T-helper 17 cell (primary cell): ENCODE measurements around the gene SOX13. TPM values are rescaled to one million over a fixed set of nuclear protein-coding genes. Genes with fewer than 3 reads are reported as not detected.

Source experiments
- ATAC-seq: fragments of 150-1000 bp; cut with Tn5 transposase; 2 replicates; pipeline ENCODE4 v1.10.0; 2021; ENCODE audit warnings: mild to moderate bottlenecking, moderate library complexity
- DNase-seq, 3 donors: peaks; one replicate each; pipeline versions ENCODE4 v3.0.0 to v3.0.0-alpha.2; 2020 to 2021
- H3K9me3 ChIP-seq: one replicate; pipeline ENCODE4 v1.7.0; 2013; ENCODE audit warnings: low read length, mild to moderate bottlenecking; ENCODE audit not compliant: control insufficient read depth, poor library complexity, severe bottlenecking
- H3K27ac Mint-ChIP-seq: one replicate; pipeline ENCODE4 v1.8.0; 2022; ENCODE audit warnings: mild to moderate bottlenecking, moderate library complexity, mixed read lengths
- H3K27me3 Mint-ChIP-seq: one replicate; pipeline ENCODE4 v1.8.0; 2022; ENCODE audit warnings: mixed read lengths
- H3K36me3 Mint-ChIP-seq: one replicate; pipeline ENCODE4 v1.8.0; 2022; ENCODE audit warnings: low read depth, mixed read lengths
- H3K4me1 Mint-ChIP-seq: one replicate; pipeline ENCODE4 v1.8.0; 2022; ENCODE audit warnings: mild to moderate bottlenecking, mixed read lengths
- H3K4me3 Mint-ChIP-seq: one replicate; pipeline ENCODE4 v1.8.0; 2022; ENCODE audit warnings: mild to moderate bottlenecking, moderate library complexity, mixed read lengths
- total RNA-seq, 4 donors: library from RNA in 2 of 4; stranded (reverse) in 2 of 4; gene quantifications; one replicate each; pipeline ENCODE4 v1.2.3 and lab custom pipeline; 2022 to 2026

Gene SOX13
- total RNA-seq, 2 donors from 2014 or later: 1.3 to 6.3 TPM

DNA sequence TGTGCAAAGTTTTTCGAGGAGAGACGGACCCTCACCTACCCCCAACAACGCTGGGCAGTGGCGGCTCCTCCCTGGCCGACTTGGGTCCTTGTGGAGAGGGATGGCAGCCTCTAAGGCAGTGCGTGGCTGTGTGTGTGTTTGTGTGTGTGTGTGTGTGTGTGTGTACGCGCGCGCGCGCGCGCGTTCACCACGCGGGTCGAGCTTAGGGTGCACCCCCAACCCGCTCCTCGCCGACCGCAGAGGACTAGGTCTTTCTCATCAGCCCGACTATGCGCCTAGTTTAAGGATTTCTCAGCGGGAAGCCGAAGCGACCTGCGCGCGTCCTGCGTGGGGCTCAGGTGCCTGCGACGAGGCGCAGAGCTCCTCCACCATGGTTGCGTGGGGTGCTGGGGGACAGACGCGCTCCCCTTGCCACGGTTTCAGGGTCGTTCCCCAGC lies 940 bp downstream of the SOX13 start:
- Mint-ChIP-seq H3K27me3 (peaks cover 56% of the 10 kb centered on the region), H3K4me3 (peak overlapping the region; percentile 91), H3K36me3 (peaks cover 4% of the 10 kb centered on the region), H3K27ac (no peak overlapping the region), H3K4me1 (peaks cover 21% of the 10 kb centered on the region)
- no peak for DNase-seq
- no peaks in the 10 kb centered on the region for H3K9me3 ChIP-seq
- ATAC-seq: peak; percentile 40

DNA sequence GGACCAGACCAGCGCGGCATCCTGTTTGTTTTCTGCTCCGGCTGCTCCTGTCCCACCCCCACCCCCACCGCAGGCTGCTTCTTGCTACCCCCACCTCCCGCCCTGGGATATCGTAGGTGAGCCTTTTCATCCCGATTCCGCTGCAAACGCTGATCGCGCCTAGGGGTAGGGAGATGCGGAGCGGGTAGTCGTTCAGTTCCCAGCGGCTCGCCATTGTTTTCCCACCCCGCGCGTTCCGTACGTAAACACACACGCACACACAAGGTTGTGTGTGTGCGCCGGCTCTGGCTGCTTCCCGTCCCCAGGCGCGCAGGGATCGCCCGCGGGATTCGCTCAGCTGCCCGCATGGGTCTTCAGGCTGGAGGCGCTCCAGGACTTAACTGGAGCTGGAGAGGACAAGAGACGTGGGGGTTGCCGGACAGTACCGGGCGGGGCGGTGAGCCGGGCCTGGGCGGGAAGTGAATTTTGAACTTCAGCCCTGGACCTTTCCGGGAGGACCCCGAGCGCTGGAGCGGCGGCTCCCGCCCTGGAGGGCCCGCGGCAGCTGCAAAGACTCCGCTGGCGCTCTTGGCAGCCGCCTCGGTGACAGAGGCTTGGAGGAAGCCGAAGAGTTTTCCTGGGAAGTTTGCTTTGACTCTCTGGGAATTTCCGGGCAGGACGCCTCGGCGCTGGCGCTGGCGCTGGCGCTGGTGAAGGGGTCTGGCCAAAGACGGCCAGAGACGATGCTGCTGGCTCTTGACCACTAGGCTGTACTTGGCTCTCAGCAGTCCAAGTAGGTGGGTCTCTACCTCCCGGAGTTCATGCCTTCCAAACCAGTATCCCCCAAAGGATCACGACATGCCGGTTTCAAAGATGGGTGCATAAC lies 1.6 kb downstream of the SOX13 start:
- peak overlapping the region; percentile 91 for H3K4me3 Mint-ChIP-seq
- ATAC-seq: no peak
- no peaks in the 10 kb centered on the region for H3K9me3 ChIP-seq
- DNase-seq: no peak
- peaks cover 21% of the 10 kb centered on the region for H3K4me1 Mint-ChIP-seq
- H3K27me3 Mint-ChIP-seq: peaks cover 54% of the 10 kb centered on the region
- peaks cover 4% of the 10 kb centered on the region for H3K36me3 Mint-ChIP-seq
- no peak overlapping the region for H3K27ac Mint-ChIP-seq

DNA sequence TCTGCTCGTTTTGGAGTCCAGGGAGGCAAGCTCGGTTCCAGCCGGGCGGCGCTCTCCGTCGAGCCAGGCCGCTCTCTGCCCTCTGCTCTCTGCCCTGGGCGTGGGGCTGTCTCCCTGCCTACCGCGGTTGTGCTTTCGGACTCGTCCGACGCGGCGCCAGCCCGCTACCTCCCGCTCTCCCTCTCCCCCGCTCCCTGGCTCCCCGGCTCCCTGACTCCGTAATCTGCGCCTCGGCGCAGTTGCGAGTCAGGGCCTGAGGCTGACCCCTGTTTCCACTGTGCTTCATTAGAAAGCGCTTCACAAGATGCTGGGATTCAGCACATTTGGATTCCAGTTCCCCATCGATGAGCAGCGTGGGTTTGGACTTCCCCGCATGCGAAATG lies 2.2 kb downstream of the SOX13 start:
- Mint-ChIP-seq H3K36me3 (peaks cover 4% of the 10 kb centered on the region), H3K4me1 (peaks cover 25% of the 10 kb centered on the region), H3K27me3 (peaks cover 48% of the 10 kb centered on the region), H3K27ac (no peak overlapping the region), H3K4me3 (peak overlapping the region; percentile 91)
- DNase-seq: no peak
- H3K9me3 ChIP-seq: no peaks in the 10 kb centered on the region
- ATAC-seq: no peak

DNA sequence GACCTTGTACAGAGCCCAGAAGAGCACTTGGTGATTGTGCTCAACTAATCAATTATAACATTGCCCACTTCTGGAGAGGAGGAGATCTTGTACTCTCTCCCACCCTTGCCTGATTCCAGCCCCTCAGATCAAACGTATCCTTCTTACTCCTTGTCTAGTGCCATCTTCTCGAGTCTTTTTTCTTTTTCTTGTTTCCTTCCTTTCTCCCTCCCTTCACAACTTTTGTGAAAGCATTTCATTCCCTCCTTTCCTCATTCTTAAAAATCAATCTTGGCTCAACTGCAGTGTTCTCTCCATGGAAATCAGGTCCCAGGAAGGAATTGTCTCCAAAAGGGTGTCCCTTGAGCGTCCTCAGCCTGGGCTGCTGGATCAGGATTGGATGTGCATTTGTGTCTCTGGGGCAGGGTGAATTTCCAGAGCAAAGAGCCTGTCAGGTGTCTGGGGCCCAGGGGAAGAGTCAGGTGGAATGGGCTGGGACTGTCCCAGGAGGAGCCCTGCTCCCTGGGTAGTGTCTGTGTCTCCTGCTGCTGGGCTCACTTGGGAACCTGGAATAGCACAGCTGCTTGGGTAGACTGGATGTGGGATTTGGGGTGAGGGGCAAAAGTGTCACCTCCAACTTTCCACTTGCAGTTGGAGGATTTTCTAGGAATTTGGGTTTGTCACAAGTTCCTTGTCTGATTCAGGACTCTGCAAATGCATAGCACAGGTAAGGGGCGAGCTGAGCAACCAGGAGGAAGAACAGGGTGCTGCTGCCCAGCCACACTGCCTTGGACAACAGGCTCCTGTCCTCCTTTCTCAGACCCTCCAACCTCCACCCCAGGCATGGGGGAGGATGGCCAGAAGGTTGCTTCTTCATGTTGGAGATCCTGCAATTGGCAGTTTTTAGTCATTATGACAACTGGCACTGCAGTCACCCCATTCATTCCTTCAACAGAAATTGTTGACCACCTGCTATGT lies 3.3 kb downstream of the SOX13 start:
- DNase-seq: no peak
- H3K4me3 Mint-ChIP-seq: peak overlapping the region; percentile 91
- ATAC-seq: no peak
- H3K27me3 Mint-ChIP-seq: peaks cover 44% of the 10 kb centered on the region
- no peak overlapping the region for H3K27ac Mint-ChIP-seq
- H3K9me3 ChIP-seq: no peaks in the 10 kb centered on the region
- peaks cover 25% of the 10 kb centered on the region for H3K4me1 Mint-ChIP-seq
- H3K36me3 Mint-ChIP-seq: peaks cover 5% of the 10 kb centered on the region

DNA sequence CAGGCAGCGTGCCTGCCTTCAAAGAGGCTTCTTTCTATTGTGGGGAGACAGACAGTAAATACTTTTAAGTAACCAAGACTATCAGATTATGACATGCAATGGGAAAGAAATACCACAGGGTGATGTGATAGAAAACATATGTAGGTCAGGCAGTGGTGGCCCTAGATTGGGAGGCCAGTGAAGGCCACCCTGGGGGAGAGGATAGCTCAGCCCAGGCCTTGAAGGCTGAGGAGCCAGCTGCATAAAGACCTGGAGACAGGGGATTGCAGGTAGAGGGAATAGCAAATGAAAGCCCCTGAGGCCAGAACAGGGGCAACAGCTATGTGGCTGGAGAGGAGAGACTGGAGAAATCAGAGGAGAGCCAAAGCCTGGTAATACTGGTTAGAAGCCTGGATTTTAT lies 4.0 kb downstream of the SOX13 start:
- Mint-ChIP-seq H3K27me3 (peaks cover 37% of the 10 kb centered on the region), H3K4me1 (peaks cover 25% of the 10 kb centered on the region), H3K27ac (no peak overlapping the region), H3K4me3 (no peak overlapping the region), H3K36me3 (peaks cover 6% of the 10 kb centered on the region)
- no peaks in the 10 kb centered on the region for H3K9me3 ChIP-seq
- no peak for DNase-seq
- no peak for ATAC-seq

DNA sequence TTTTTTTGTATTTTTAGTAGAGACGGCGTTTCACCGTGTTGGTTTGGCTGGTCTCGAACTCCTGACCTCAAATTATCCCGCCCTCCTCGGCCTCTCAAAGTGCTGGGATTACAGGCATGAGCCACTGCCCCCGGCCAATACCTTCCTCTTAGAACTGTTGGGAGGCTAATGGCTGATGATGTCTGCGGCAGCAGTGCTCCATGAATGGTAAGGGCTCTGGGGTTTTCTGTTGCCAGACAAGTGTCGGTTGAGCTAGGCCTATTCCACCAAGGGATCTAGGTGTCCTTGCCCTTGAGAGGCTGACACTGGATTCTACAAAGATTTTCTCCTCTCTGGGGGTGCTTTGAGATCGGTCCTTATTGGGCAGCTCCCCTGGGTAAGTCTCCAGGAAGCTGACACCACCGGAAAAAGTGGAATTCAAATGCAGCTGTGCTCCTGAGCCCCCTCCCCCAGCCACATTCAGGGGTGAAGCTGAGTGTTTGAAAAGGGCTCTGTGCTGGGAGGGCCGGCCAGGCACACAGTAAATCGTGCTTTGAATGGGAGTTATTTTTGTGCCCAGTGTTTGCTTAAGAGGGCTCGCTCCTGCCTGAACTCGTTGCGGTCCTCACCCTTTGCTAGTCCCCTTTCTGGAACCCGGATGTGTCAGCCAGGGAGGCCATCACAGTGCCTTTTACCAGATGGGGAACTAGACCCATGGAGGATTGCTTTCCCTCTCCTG lies 5.2 kb downstream of the SOX13 start:
- Mint-ChIP-seq H3K27ac (no peak overlapping the region), H3K4me3 (no peak overlapping the region), H3K36me3 (peaks cover 6% of the 10 kb centered on the region), H3K4me1 (peaks cover 21% of the 10 kb centered on the region), H3K27me3 (peaks cover 38% of the 10 kb centered on the region)
- H3K9me3 ChIP-seq: no peaks in the 10 kb centered on the region
- no peak for DNase-seq
- no peak for ATAC-seq

DNA sequence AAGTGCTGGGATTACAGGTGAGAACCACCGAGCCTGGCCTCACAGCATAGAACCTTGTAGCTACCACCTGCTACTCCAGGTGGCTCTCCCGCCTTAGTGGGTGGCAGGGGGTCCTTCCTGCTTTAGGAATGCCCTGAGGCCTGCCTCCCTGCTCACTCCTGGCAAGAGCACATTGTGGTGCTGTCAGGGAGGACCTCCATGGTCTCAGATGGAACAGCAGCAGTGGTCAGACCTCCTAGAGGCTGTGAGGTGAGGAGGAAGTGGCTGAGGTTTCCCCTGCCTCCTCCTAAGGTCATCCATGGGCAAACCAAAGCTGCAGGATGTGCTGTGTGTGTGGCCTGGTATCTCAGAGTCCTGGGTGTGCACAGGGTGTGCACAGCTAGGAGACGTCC lies 6.7 kb downstream of the SOX13 start:
- H3K27ac Mint-ChIP-seq: no peak overlapping the region
- peaks cover 33% of the 10 kb centered on the region for H3K27me3 Mint-ChIP-seq
- peaks cover 14% of the 10 kb centered on the region for H3K4me1 Mint-ChIP-seq
- H3K36me3 Mint-ChIP-seq: peaks cover 6% of the 10 kb centered on the region
- H3K9me3 ChIP-seq: no peaks in the 10 kb centered on the region
- ATAC-seq (no peak), DNase-seq (no peak)
- H3K4me3 Mint-ChIP-seq: no peak overlapping the region

DNA sequence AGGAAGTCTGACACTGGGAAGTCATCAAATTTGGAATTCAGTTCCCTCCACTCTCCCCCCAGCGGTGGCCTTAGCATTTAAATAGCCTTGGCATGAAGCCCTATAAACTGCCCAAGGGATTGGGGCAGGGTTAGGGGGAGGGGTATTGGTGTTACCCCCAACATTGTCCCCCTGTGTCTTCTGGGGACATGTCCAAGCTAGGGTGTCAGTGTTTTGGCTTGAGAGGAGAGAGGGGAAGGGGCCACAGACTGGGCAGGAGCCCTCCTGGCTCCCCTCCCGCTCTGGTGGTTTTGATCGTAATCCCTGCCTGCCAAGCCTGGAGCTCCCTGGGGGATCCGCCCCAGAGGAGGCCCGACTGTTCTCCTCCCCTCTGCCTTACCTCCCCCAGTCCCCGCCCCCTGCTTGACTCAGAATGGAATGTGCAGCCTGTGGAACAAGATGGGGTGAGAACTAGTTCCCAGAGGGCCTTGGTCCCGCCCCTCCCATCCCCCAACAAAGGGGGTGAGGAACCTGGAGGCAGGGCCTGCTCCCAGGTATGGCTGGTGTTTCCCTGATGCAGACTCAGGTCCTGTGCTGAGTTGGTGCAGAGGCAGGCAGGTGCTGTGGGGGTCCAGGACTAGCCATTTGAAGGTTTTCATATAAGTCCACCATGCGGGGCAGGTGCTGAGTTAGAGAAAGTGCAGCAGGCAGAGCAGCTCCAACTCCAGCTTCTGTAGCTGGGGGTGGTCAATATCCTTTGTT lies 7.4 kb downstream of the SOX13 start:
- peaks cover 13% of the 10 kb centered on the region for H3K4me1 Mint-ChIP-seq
- H3K4me3 Mint-ChIP-seq: no peak overlapping the region
- ATAC-seq (no peak), DNase-seq (no peak)
- H3K36me3 Mint-ChIP-seq: peaks cover 6% of the 10 kb centered on the region
- no peaks in the 10 kb centered on the region for H3K9me3 ChIP-seq
- no peak overlapping the region for H3K27ac Mint-ChIP-seq
- peaks cover 29% of the 10 kb centered on the region for H3K27me3 Mint-ChIP-seq

DNA sequence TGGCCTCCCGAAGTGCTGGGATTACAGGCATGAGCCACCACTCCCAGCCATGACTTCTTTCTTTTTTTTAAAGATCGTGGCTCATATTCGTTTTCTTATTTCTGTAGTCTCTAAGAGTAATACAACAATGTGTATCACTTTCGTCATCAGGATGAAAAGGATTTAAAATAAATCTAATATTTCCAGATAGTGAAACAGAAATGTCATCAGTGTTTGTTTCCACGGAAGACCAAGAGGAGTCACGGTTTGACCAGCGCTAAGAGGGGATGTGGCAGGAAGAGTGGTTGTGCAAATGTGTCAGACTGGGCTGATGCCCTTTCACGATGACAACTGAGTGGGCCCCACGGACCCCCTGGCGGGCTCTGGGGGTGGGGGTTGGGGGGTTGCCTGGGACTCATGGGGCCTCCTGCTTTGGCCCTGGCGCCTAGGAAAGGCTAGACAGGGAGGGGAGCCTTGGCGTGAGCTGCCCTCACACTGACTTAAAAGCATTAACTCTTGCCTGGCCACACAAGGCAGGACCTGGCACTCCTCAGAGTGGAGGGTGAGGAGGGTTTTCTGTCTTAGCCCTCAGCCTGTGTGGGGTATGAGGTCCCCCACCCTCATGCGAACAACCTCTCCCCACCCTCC lies 8.4 kb downstream of the SOX13 start:
- H3K27ac Mint-ChIP-seq: no peak overlapping the region
- no peak for ATAC-seq
- no peak for DNase-seq
- peaks cover 2% of the 10 kb centered on the region for H3K36me3 Mint-ChIP-seq
- no peaks in the 10 kb centered on the region for H3K9me3 ChIP-seq
- peaks cover 19% of the 10 kb centered on the region for H3K27me3 Mint-ChIP-seq
- peaks cover 5% of the 10 kb centered on the region for H3K4me1 Mint-ChIP-seq
- no peak overlapping the region for H3K4me3 Mint-ChIP-seq

DNA sequence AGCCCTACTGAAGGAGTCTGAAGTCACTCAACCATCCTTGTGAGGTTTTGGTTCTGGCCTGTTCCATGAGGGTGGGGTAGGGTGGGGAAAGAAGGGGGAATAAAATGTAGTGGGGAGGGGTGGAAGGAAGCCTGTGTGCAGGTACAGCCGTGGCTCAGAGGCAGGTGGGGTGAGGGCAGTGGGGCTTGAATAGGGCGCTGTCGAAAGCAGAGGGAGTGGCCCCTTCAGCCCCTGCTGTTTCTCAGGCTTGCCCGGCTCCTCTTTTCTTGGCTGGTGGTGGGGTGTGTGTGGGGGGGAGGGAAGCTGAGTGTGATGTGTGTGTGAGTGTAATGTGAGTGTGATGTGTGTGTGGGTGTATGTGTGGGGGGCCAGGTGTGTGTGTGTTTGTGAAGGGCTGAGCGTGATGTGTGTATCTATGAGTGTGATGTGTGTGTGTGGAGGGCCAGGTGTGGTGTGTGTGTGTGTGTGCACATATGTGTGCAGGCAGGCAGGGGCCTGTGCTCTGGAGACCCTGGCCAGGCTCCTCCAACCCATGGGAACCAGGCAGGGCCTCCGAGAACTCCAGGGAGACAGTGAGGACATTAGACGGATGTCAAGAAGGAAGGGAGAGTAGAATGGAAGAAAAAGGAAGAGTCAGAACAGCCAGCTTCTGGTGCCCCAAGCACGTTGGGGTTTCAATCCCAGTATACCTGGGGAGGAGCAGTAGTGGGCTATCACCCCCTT lies 9.0 kb downstream of the SOX13 start:
- H3K9me3 ChIP-seq: no peaks in the 10 kb centered on the region
- no peak for ATAC-seq
- H3K36me3 Mint-ChIP-seq: peaks cover 2% of the 10 kb centered on the region
- DNase-seq: no peak
- H3K27ac Mint-ChIP-seq: peak overlapping the region; percentile 47
- H3K4me1 Mint-ChIP-seq: peaks cover 5% of the 10 kb centered on the region
- peaks cover 13% of the 10 kb centered on the region for H3K27me3 Mint-ChIP-seq
- no peak overlapping the region for H3K4me3 Mint-ChIP-seq

DNA sequence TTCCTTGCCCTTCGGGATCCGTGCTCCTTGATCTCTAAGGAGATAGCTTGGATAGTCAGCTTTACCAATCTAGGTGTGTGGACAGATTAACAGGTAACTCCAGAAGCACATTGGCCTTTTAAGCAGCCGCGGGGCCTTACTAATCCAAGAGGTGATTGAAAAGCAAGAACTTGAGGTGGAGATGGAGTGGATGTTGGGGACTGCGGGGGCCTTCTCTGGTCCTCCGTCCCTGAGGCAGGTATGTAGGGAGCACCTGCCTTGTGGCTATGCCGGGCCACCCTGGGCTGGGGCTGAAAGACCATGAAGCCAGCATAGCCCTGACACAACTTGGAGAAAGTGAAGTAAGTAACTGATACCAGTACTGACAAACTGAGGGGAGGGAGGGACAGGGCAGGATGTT lies 10.6 kb downstream of the SOX13 start:
- H3K4me1 Mint-ChIP-seq: peaks cover 5% of the 10 kb centered on the region
- no peak for ATAC-seq
- H3K27ac Mint-ChIP-seq: peak overlapping the region; percentile 47
- DNase-seq: no peak
- no peak overlapping the region for H3K4me3 Mint-ChIP-seq
- peaks cover 7% of the 10 kb centered on the region for H3K27me3 Mint-ChIP-seq
- H3K36me3 Mint-ChIP-seq: peaks cover 2% of the 10 kb centered on the region
- H3K9me3 ChIP-seq: no peaks in the 10 kb centered on the region
